A673 (cell line): ENCODE results near the gene GABRR1. TPM values are rescaled to one million over a fixed set of nuclear protein-coding genes. Genes with fewer than 3 reads are reported as not detected.

Experiments used
- BruUV-seq: library from RNA; stranded (reverse); fragments of 400-500 nt; replicated peaks from 2 replicates; lab custom pipeline; 2021; lab: Mats Ljungman, UMichigan
- CTCF ChIA-PET: fragments of 300-600 bp; sonication (Branson Sonifier 250); formaldehyde crosslinking; loops from one replicate; lab custom pipeline; 2022; ENCODE audit warnings: antibody characterized with exemption; lab: Charles Lee
- POLR2A ChIA-PET: fragments of 300-600 bp; sonication (Branson Sonifier 250); formaldehyde crosslinking; loops from one replicate; lab custom pipeline; 2022; ENCODE audit warnings: antibody characterized with exemption; ENCODE audit not compliant: low non-redundant PET; lab: Charles Lee
- DNase-seq: peaks from one replicate; pipeline ENCODE4 v3.0.0-alpha.2; 2015; ENCODE audit warnings: low spot score
- H3K27ac ChIP-seq: fragments of 200-600 bp; sonication (generic); 2 replicates; pipeline ENCODE4 v1.5.1; 2016; ENCODE audit warnings: mixed run types, low read depth, mild to moderate bottlenecking, mixed read lengths, antibody characterized with exemption, low read length; ENCODE audit not compliant: poor library complexity, severe bottlenecking
- H3K27me3 ChIP-seq: fragments of 200-600 bp; sonication (generic); replicated peaks from 2 replicates; pipeline ENCODE4 v1.6.1; 2017; ENCODE audit warnings: mixed run types, low read depth, mild to moderate bottlenecking, mixed read lengths, antibody characterized with exemption, low read length; ENCODE audit not compliant: insufficient read depth, poor library complexity
- H3K36me3 ChIP-seq: fragments of 200-600 bp; sonication (generic); 2 replicates; pipeline ENCODE4 v1.6.1; 2016; ENCODE audit warnings: mixed run types, mild to moderate bottlenecking, mixed read lengths, antibody characterized with exemption, low read length; ENCODE audit not compliant: insufficient read depth, poor library complexity, severe bottlenecking
- H3K4me1 ChIP-seq: fragments of 200-600 bp; sonication (generic); 2 replicates; pipeline ENCODE4 v1.6.1; 2017; ENCODE audit warnings: mixed run types, mild to moderate bottlenecking, mixed read lengths, antibody characterized with exemption, low read length; ENCODE audit not compliant: insufficient read depth, poor library complexity, severe bottlenecking
- H3K4me3 ChIP-seq: fragments of 200-600 bp; sonication (generic); 2 replicates; pipeline ENCODE4 v1.5.1; 2016; ENCODE audit warnings: low read depth, mixed run types, mild to moderate bottlenecking, mixed read lengths, low read length; ENCODE audit not compliant: poor library complexity, severe bottlenecking
- H3K9me3 ChIP-seq: fragments of 200-600 bp; sonication (generic); 2 replicates; pipeline ENCODE4 v1.6.1; 2016; ENCODE audit warnings: mixed run types, low read depth, mild to moderate bottlenecking, mixed read lengths, antibody characterized with exemption, low read length; ENCODE audit not compliant: poor library complexity, severe bottlenecking
- EZH2 ChIP-seq: fragments of 200-600 bp; sonication (generic); IDR thresholded peaks from 2 replicates; pipeline ENCODE4 v1.6.1; 2017; ENCODE audit warnings: borderline replicate concordance, low read depth, mild to moderate bottlenecking, mixed read lengths, antibody characterized with exemption, low read length; ENCODE audit not compliant: poor library complexity, severe bottlenecking
- intact Hi-C: fragments of 100-400 bp; cut with micrococcal nuclease; formaldehyde crosslinking; loops from one replicate; pipeline ENCODE4 v1.10.0; 2022; ENCODE audit not compliant: unreplicated experiment
- total RNA-seq: library from RNA; stranded (reverse); gene quantifications from 2 replicates; pipeline ENCODE4 v1.2.3, GENCODE V29; 2021
- TF ChIP-seq, protein P1 (sequence below): fragments of 300-800, 200-600 bp; sonication (generic); conservative IDR thresholded peaks from 2 replicates; pipeline ENCODE4 v1.5.1; 2017; ENCODE audit warnings: low read depth, mild to moderate bottlenecking, antibody characterized with exemption, low read length, moderate library complexity, mixed read lengths

Gene GABRR1
- total RNA-seq, 1 experiment from 2014 or later, result 0.67 TPM

DNA sequence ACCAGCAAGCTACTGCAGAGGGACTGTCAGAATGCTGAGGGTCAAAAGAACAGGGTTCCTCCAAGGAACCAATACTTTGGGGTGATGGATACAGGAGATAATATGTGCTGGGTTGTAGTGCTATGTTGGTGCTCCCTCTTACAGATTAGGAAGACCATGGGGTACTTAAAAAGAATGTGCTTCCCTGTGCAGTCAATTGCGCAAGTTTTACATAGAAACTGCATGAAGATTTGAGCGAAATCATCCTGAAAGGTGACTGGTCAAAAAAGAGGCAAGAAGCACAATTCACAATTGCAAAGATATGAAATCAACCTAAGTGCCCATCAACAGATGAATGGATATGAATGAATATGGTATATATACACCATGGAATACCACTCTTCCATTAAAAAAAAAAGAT is 33.9 kb downstream of the GABRR1 start:
- no peak for DNase-seq
- intact Hi-C loops, result no loop called here
- H3K4me3 ChIP-seq, result no peak overlapping the region
- no peak overlapping the region for H3K27ac ChIP-seq
- no peaks in the 10 kb centered on the region for H3K4me1 ChIP-seq
- no peaks in the 10 kb centered on the region for H3K27me3 ChIP-seq
- TF ChIP-seq, protein P1, sequence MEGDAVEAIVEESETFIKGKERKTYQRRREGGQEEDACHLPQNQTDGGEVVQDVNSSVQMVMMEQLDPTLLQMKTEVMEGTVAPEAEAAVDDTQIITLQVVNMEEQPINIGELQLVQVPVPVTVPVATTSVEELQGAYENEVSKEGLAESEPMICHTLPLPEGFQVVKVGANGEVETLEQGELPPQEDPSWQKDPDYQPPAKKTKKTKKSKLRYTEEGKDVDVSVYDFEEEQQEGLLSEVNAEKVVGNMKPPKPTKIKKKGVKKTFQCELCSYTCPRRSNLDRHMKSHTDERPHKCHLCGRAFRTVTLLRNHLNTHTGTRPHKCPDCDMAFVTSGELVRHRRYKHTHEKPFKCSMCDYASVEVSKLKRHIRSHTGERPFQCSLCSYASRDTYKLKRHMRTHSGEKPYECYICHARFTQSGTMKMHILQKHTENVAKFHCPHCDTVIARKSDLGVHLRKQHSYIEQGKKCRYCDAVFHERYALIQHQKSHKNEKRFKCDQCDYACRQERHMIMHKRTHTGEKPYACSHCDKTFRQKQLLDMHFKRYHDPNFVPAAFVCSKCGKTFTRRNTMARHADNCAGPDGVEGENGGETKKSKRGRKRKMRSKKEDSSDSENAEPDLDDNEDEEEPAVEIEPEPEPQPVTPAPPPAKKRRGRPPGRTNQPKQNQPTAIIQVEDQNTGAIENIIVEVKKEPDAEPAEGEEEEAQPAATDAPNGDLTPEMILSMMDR, result no peak
- TF ChIP-seq EZH2, result no peak
- no TSS peak for BruUV-seq
- ChIA-PET CTCF (no interaction called here), POLR2A (no interaction called here)
- H3K36me3 ChIP-seq, result no peaks in the 10 kb centered on the region
- no peaks in the 10 kb centered on the region for H3K9me3 ChIP-seq

- CTCF ChIA-PET, result no interaction called here
- no peak for TF ChIP-seq EZH2
- TF ChIP-seq, protein P1, result no peak
- BruUV-seq, result no TSS peak
Measured at GRCh38 chr6:89180971-89181370, 36.2 kb downstream of the GABRR1 start.

DNA sequence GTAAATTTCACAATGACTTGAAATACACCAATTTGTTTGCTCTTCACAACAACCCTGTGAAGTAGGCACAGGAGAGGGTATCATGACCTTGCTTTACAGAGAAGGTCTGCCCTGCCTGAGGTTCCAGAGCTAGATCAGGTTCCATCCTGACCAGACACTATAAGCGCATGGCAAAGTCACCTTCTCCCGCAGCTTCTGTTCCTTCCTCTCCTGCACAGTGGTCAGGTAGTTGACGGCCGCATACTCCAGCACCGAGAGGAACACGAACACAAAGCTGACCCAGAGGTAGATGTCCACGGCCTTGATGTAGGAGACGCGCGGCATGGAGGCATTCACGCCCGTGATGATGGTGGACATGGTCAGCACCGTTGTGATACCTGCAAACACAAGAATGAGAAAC is 37.0 kb downstream of the GABRR1 start:
- DNase-seq, result no peak
- CTCF ChIA-PET, result interaction anchor here (0.6 kb wide), 1 partner anchor 146 kb away, joined by 3 read pairs; no protein-coding TSS in a partner anchor
- Histone ChIP-seq H3K27ac (no peak overlapping the region), H3K9me3 (no peaks in the 10 kb centered on the region), H3K27me3 (no peaks in the 10 kb centered on the region), H3K4me3 (no peak overlapping the region), H3K4me1 (no peaks in the 10 kb centered on the region), H3K36me3 (no peaks in the 10 kb centered on the region)
- TF ChIP-seq EZH2, result no peak
- TF ChIP-seq, protein P1, result no peak
- POLR2A ChIA-PET, result no interaction called here
- intact Hi-C loops, result no loop called here
- BruUV-seq, result no TSS peak

More at GRCh38 chr6:89180971-89181370, 36.2 kb downstream of the GABRR1 start:
- Histone ChIP-seq H3K27me3 (no peaks in the 10 kb centered on the region), H3K4me1 (no peaks in the 10 kb centered on the region), H3K36me3 (no peaks in the 10 kb centered on the region), H3K9me3 (no peaks in the 10 kb centered on the region), H3K27ac (no peak overlapping the region), H3K4me3 (no peak overlapping the region)
- intact Hi-C loops, result no loop called here
- POLR2A ChIA-PET, result no interaction called here
- DNase-seq, result no peak
